NCI-H446 treated with DMSO at 0.1 percent for 48 hours (cell line): ENCODE measurements around the gene CEP19.
A peak's percentile ranks its signal among the peaks of the same experiment; 100 is the strongest.
"Not testable (repeated sequence)": the region's sequence is repeated elsewhere in the genome, so short reads cannot be mapped to it uniquely, and the experiment has no call there.

Source experiments
- DNase-seq: peaks from one replicate; lab custom pipeline; 2025; lab: John Stamatoyannopoulos, UW

Gene CEP19

GRCh38 chr3:196711838-196712513, at the start of gene CEP19, which contains the start of gene PIGX:
Gene CEP19 (minus strand): TSS chr3:196712250. CDS start chr3:196708657, 3,593 bp downstream.
Gene PIGX (plus strand): TSS chr3:196712377.
- peak; percentile 62 for DNase-seq

- no peak for DNase-seq
Observed at GRCh38 chr3:196757876-196758739, 46.1 kb upstream of the CEP19 start.

- no peak for DNase-seq
Observed at GRCh38 chr3:196756732-196757131, 44.7 kb upstream of the CEP19 start.

GRCh38 chr3:196754091-196754981, 42.3 kb upstream of the CEP19 start:
- DNase-seq, result no peak

GRCh38 chr3:196753201-196753600, 41.2 kb upstream of the CEP19 start:
- DNase-seq, result no peak

- DNase-seq, result no peak
Observed at GRCh38 chr3:196749125-196749524, 37.1 kb upstream of the CEP19 start.

GRCh38 chr3:196743569-196743968, 31.5 kb upstream of the CEP19 start:
- DNase-seq, result not testable (repeated sequence)

GRCh38 chr3:196741249-196741889, 29.3 kb upstream of the CEP19 start:
- DNase-seq, result no peak

GRCh38 chr3:196740481-196741248, 28.6 kb upstream of the CEP19 start:
- no peak for DNase-seq

- peak; percentile 83 for DNase-seq
Observed at GRCh38 chr3:196739671-196740480, 27.8 kb upstream of the CEP19 start, which contains the start of gene PAK2. Gene PAK2 (plus strand): TSS chr3:196739857. CDS start chr3:196782647, 42,790 bp downstream.

GRCh38 chr3:196737655-196738054, 25.6 kb upstream of the CEP19 start:
- no peak for DNase-seq

GRCh38 chr3:196736670-196737374, 24.8 kb upstream of the CEP19 start:
- DNase-seq, result no peak

- no peak for DNase-seq
Observed at GRCh38 chr3:196735751-196736150, 23.7 kb upstream of the CEP19 start.

- no peak for DNase-seq
Observed at GRCh38 chr3:196726788-196727675, 15.0 kb upstream of the CEP19 start.

- no peak for DNase-seq
Observed at GRCh38 chr3:196721097-196721496, 9.0 kb upstream of the CEP19 start.

- not testable (repeated sequence) for DNase-seq
Observed at GRCh38 chr3:196717162-196717561, 5.1 kb upstream of the CEP19 start.

- DNase-seq, result no peak
Observed at GRCh38 chr3:196712514-196713413, 714 bp upstream of the CEP19 start.
